Common myeloid progenitor, CD34-positive (primary cell): ENCODE results near the gene KIAA1958.

ENCODE experiments used
- CTCF ChIA-PET: fragments of 350-600 bp; sonication (Branson Sonifier 250); formaldehyde crosslinking; loops from one replicate; lab custom pipeline; 2021; ENCODE audit warnings: antibody characterized with exemption; lab: Charles Lee
- POLR2A ChIA-PET: fragments of 350-600 bp; sonication (Branson Sonifier 250); formaldehyde crosslinking; loops from one replicate; lab custom pipeline; 2021; ENCODE audit warnings: antibody characterized with exemption; lab: Charles Lee
- DNase-seq, 3 donors: peaks; one replicate each; pipeline versions ENCODE4 v3.0.0 to v3.0.0-alpha.2; 2013
- H3K27ac ChIP-seq, 2 experiments: 1 replicate in 1 of 2; 2 replicates in 1 of 2; pipeline ENCODE4 v1.7.0; 2013; ENCODE audit warnings: inconsistent platforms in 2 of 2, low read length in 2 of 2, mild to moderate bottlenecking in 2 of 2, low read depth in 1 of 2, moderate library complexity in 1 of 2; ENCODE audit not compliant: severe bottlenecking in 2 of 2, insufficient read depth in 1 of 2, poor library complexity in 1 of 2
- H3K27me3 ChIP-seq, 5 experiments: replicated peaks in 2 of 5; 1 replicate in 3 of 5; 2 replicates in 2 of 5; pipeline versions ENCODE4 v1.6.1 to v1.7.0; 2013; ENCODE audit warnings: low read length in 4 of 5, mild to moderate bottlenecking in 2 of 5, moderate library complexity in 2 of 5, inconsistent platforms in 1 of 5; ENCODE audit not compliant: insufficient read depth in 5 of 5, control insufficient read depth in 4 of 5
- H3K36me3 ChIP-seq, 4 experiments: 1 replicate in 2 of 4; 2 replicates in 2 of 4; pipeline versions ENCODE4 v1.6.1 to v1.7.0; 2013; ENCODE audit warnings: low read length in 3 of 4, control low read depth in 1 of 4, mild to moderate bottlenecking in 1 of 4; ENCODE audit not compliant: control insufficient read depth in 4 of 4, insufficient read depth in 4 of 4
- H3K4me1 ChIP-seq, 4 experiments: 1 replicate in 3 of 4; 2 replicates in 1 of 4; pipeline versions ENCODE4 v1.6.1 to v1.7.1; 2013; ENCODE audit warnings: low read length in 3 of 4, mild to moderate bottlenecking in 3 of 4, control low read depth in 1 of 4, inconsistent platforms in 1 of 4, moderate library complexity in 1 of 4; ENCODE audit not compliant: control insufficient read depth in 4 of 4, insufficient read depth in 4 of 4; ENCODE audit errors: control extremely low read depth in 1 of 4
- H3K4me3 ChIP-seq, 7 experiments: 1 replicate in 4 of 7; 2 replicates in 3 of 7; pipeline versions ENCODE4 v1.5.1 to v1.7.0; 2013; ENCODE audit warnings: mild to moderate bottlenecking in 7 of 7, low read length in 6 of 7, moderate library complexity in 6 of 7, inconsistent platforms in 2 of 7, low read depth in 2 of 7, control low read depth in 1 of 7; ENCODE audit not compliant: insufficient read depth in 4 of 7, control insufficient read depth in 1 of 7; ENCODE audit errors: extremely low read depth in 1 of 7
- H3K9me3 ChIP-seq, 5 experiments: 1 replicate in 4 of 5; 2 replicates in 1 of 5; pipeline versions ENCODE4 v1.6.1 to v1.7.1; 2013; ENCODE audit warnings: low read length in 4 of 5, mild to moderate bottlenecking in 2 of 5, inconsistent platforms in 1 of 5, low read depth in 1 of 5, moderate library complexity in 1 of 5; ENCODE audit not compliant: control insufficient read depth in 4 of 5, insufficient read depth in 2 of 5; ENCODE audit errors: control extremely low read depth in 1 of 5
- WGBS: methylation state at CpG from one replicate; pipeline ENCODE4 v1.1.5; 2013; ENCODE audit not compliant: insufficient coverage; 5-methylcytosine and 5-hydroxymethylcytosine counted together

Gene KIAA1958

GRCh38 chr9:112689161-112689740 lies 202.6 kb downstream of the KIAA1958 start:
- POLR2A ChIA-PET, result no interaction called here
- Histone ChIP-seq H3K4me3 (no peak overlapping the region), H3K4me1 (no peaks in the 10 kb centered on the region), H3K27me3 (no peaks in the 10 kb centered on the region), H3K36me3 (peaks cover 12 to 53% (median 34%) of the 10 kb centered on the region in 4 experiments), H3K9me3 (no peaks in the 10 kb centered on the region), H3K27ac (no peak overlapping the region)
- DNase-seq, result no peak
- CTCF ChIA-PET, result no interaction called here
- 100% methylated on average over 4 of the region's 6 CpGs for WGBS

GRCh38 chr9:112694706-112695555 lies 208.3 kb downstream of the KIAA1958 start:
- whole genome bisulfite sequencing, result 94% methylated on average over 3 of the region's 4 CpGs
- no peak for DNase-seq
- ChIA-PET CTCF (no interaction called here), POLR2A (no interaction called here)
- peaks cover 9 to 43% (median 30%) of the 10 kb centered on the region in 4 experiments for H3K36me3 ChIP-seq
- no peaks in the 10 kb centered on the region for H3K4me1 ChIP-seq
- no peak overlapping the region for H3K27ac ChIP-seq
- no peaks in the 10 kb centered on the region for H3K27me3 ChIP-seq
- H3K4me3 ChIP-seq, result no peak overlapping the region
- no peaks in the 10 kb centered on the region for H3K9me3 ChIP-seq

- Histone ChIP-seq H3K27ac (no peak overlapping the region), H3K27me3 (no peaks in the 10 kb centered on the region), H3K4me3 (no peak overlapping the region), H3K4me1 (no peaks in the 10 kb centered on the region), H3K36me3 (peaks cover 2 to 34% (median 23%) of the 10 kb centered on the region in 4 experiments), H3K9me3 (no peaks in the 10 kb centered on the region)
- WGBS, result 95% methylated on average over 4 of the region's 5 CpGs
- DNase-seq, result no peak
- CTCF ChIA-PET, result no interaction called here
- POLR2A ChIA-PET, result no interaction called here
Observed at GRCh38 chr9:112696461-112696860, 209.8 kb downstream of the KIAA1958 start.

GRCh38 chr9:112699230-112699629 lies 212.6 kb downstream of the KIAA1958 start:
- peaks cover 0 to 21% (median 18%) of the 10 kb centered on the region in 4 experiments for H3K36me3 ChIP-seq
- WGBS, result no CpG with 5 or more reads among the region's 5 CpGs
- H3K4me1 ChIP-seq, result no peaks in the 10 kb centered on the region
- no peak overlapping the region for H3K27ac ChIP-seq
- no peak overlapping the region for H3K4me3 ChIP-seq
- CTCF ChIA-PET, result interaction anchor here (1.1 kb wide), 1 partner anchor 255 kb away, joined by 4 read pairs; no protein-coding TSS in a partner anchor
- no peaks in the 10 kb centered on the region for H3K9me3 ChIP-seq
- no peak for DNase-seq
- no peaks in the 10 kb centered on the region for H3K27me3 ChIP-seq
- POLR2A ChIA-PET, result no interaction called here

GRCh38 chr9:112700085-112700484 lies 213.5 kb downstream of the KIAA1958 start:
- ChIA-PET CTCF (interaction anchor here (1.1 kb wide), 1 partner anchor 256 kb away, joined by 4 read pairs; no protein-coding TSS in a partner anchor), POLR2A (no interaction called here)
- no peak overlapping the region for H3K27ac ChIP-seq
- peaks cover 0 to 21% (median 18%) of the 10 kb centered on the region in 4 experiments for H3K36me3 ChIP-seq
- H3K9me3 ChIP-seq, result no peaks in the 10 kb centered on the region
- no peaks in the 10 kb centered on the region for H3K4me1 ChIP-seq
- no peaks in the 10 kb centered on the region for H3K27me3 ChIP-seq
- no peak overlapping the region for H3K4me3 ChIP-seq
- DNase-seq, result no peak

- Histone ChIP-seq H3K4me3 (no peak overlapping the region), H3K4me1 (no peaks in the 10 kb centered on the region), H3K27ac (no peak overlapping the region), H3K9me3 (no peaks in the 10 kb centered on the region), H3K27me3 (no peaks in the 10 kb centered on the region), H3K36me3 (peaks cover 0 to 10% (median 6%) of the 10 kb centered on the region in 4 experiments)
- WGBS, result 100% methylated on average over 1 of the region's 2 CpGs
- no peak for DNase-seq
- ChIA-PET CTCF (no interaction called here), POLR2A (no interaction called here)
Observed at GRCh38 chr9:112703304-112703703, 216.7 kb downstream of the KIAA1958 start.
